DND-41 (cell line): ENCODE data around the gene SEMA5B.

Experiments used
- EZH2 ChIP-seq: IDR thresholded peaks from 3 replicates; pipeline ENCODE4 v1.6.1; 2012; ENCODE audit warnings: borderline replicate concordance, low read depth, mild to moderate bottlenecking, moderate library complexity, low read length, inconsistent platforms; ENCODE audit not compliant: severe bottlenecking
- TF ChIP-seq, protein P1 (sequence below): IDR thresholded peaks from 2 replicates; pipeline ENCODE4 v1.5.1; 2012; ENCODE audit warnings: borderline replicate concordance, low read length, moderate library complexity, mild to moderate bottlenecking; ENCODE audit not compliant: poor library complexity, severe bottlenecking; ENCODE audit errors: extremely low read depth

DNA sequence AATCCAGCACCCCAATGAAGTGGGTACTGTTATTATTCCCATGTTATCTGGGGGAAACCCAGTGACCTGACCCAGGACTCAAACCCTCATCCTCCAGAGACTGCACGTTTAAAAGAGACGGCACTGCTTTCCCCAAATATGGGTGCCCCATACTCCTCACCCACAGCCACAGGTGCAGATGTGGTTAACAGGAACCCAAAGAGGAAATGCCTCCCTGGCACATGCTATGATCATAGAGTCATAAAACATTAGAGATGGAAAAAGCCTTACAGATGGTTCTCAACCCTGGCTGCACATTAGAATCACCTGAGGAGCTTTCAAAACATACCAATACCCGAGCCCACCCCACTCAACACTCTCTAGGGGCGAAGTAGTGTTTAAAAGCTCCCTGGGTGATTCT, 111.5 kb downstream of the SEMA5B start:
- TF ChIP-seq, protein P1, sequence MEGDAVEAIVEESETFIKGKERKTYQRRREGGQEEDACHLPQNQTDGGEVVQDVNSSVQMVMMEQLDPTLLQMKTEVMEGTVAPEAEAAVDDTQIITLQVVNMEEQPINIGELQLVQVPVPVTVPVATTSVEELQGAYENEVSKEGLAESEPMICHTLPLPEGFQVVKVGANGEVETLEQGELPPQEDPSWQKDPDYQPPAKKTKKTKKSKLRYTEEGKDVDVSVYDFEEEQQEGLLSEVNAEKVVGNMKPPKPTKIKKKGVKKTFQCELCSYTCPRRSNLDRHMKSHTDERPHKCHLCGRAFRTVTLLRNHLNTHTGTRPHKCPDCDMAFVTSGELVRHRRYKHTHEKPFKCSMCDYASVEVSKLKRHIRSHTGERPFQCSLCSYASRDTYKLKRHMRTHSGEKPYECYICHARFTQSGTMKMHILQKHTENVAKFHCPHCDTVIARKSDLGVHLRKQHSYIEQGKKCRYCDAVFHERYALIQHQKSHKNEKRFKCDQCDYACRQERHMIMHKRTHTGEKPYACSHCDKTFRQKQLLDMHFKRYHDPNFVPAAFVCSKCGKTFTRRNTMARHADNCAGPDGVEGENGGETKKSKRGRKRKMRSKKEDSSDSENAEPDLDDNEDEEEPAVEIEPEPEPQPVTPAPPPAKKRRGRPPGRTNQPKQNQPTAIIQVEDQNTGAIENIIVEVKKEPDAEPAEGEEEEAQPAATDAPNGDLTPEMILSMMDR = no peak
- TF ChIP-seq EZH2 = no peak
